Left ventricle myocardium superior (tissue), 1 donor: ENCODE measurements around the gene ROR1. TPM values are rescaled to one million over a fixed set of nuclear protein-coding genes. Genes with fewer than 3 reads are reported as not detected.
A peak's percentile ranks its signal among the peaks of the same experiment; 100 is the strongest.
"Not testable (repeated sequence)": the region's sequence is repeated elsewhere in the genome, so short reads cannot be mapped to it uniquely, and the experiment has no call there.

Experiments used
- ATAC-seq: fragments of 200-7000 bp; cut with Tn5 transposase; one replicate; pipeline ENCODE4 v1.9.1; 2020; ENCODE audit warnings: mild to moderate bottlenecking, moderate library complexity
- DNase-seq: peaks from one replicate; pipeline ENCODE4 v3.0.0-alpha.2; 2020
- intact Hi-C: fragments of 100-400 bp; cut with micrococcal nuclease; formaldehyde crosslinking; loops from one replicate; pipeline ENCODE4 v1.11.0; 2022
- total RNA-seq: library from RNA; stranded (reverse); fragmentation: NEBNext Ultra II Directional; extraction: Animal tissue kit (Norgen Biotek cat#: 25700); gene quantifications from one replicate; pipeline ENCODE4 v1.2.1, GENCODE V29; 2021
- donor health status: DM: no; HTN: yes; CAD: no; lungs with severe emphysema.

The ROR1 gene
- total RNA-seq, 1 donor from 2014 or later = 9.0 TPM

DNA sequence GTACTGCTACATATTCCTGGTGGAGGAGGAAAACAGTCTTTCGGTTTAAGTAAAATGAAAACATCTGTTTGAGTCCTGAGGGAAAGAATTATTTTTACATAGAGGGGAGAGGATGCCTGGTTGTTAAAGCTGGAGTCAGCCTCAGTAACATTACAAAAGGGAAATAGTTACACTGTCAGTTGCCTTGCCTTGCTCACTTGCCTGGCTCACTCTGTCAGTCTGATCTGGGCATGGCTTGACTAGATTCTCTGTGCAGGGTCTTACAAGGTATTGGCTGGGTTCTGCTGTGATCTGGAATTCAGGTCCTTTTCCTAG is 421.2 kb downstream of the ROR1 start:
- intact Hi-C loops = no loop called here
- DNase-seq = no peak
- ATAC-seq = no peak

- ATAC-seq (peak; percentile 90), DNase-seq (peak; percentile 52)
- intact Hi-C loops = no loop called here
Observed at GRCh38 chr1:64196074-64196870, 422.5 kb downstream of the ROR1 start.

GRCh38 chr1:64197076-64197475 is 423.3 kb downstream of the ROR1 start:
- DNase-seq (no peak), ATAC-seq (no peak)
- intact Hi-C loops = no loop called here

- intact Hi-C loops = no loop called here
Observed at GRCh38 chr1:64199154-64199553, 425.3 kb downstream of the ROR1 start.

DNA sequence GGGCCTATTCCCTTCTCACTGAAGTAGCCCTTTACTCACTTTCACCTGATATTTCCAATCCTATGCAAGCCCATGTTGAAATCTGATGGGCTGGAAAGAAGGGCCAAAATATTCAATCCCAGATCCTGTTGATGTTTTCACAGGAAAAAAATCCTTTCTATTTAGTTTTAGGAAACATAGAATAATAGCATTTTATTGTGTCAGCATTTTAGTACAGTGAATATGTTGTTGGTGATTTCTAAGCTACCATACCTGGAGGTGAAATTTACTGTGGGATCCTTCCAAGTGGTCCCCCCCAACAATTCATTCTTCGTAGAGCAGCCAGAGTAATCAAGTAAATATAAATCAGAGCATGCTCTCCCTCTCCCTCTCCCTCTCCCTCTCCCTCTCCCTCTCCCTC is 426.2 kb downstream of the ROR1 start:
- DNase-seq (no peak), ATAC-seq (no peak)
- intact Hi-C loops = no loop called here

More at GRCh38 chr1:64199154-64199553, 425.3 kb downstream of the ROR1 start:
- no peak for ATAC-seq
- no peak for DNase-seq

GRCh38 chr1:64203420-64203819 is 429.6 kb downstream of the ROR1 start, which contains the start of gene UBE2U:
TSS of gene UBE2U (plus strand) at chr1:64203623. CDS start at chr1:64204051, 428 bp downstream.
- intact Hi-C loops = no loop called here
- ATAC-seq (no peak), DNase-seq (no peak)

DNA sequence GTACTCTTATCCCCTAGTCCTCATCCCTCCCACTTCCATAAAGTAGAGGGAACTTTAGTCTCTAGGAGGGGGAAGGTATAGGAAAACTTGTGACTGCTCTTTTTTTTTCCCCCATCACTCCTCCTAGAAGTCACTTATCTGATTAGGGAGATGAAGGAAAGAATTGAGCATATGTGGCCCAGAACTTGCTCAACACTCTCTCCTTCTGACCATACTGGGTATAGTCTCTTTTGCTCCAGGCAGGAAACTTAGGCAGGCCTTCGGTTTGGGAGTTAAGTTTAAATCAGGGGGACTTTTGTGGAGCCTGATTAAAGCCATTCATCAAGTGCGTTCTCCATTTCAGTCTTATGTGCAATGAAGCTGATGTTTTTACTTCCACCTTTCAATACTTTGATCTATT is 435.4 kb downstream of the ROR1 start:
- ATAC-seq = no peak
- intact Hi-C loops = no loop called here
- no peak for DNase-seq

DNA sequence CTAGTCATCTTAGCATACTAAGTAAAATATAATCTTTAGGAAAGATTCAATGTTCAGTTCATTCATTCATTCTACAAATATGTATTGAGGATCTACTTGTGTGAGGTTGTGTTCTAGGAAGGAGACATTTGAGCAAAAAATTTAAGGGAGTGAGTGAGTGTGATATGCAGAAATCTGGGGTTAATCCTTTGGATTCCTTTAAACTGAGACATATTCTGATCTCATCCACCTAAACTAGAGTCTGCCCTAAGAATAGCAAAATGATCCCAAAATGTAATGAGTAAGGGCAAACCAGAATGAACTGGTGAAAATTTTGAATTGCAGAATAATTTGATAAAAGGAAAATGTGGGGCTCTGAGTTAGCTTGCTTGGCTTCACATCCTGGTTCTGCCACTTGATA is 438.2 kb downstream of the ROR1 start:
- intact Hi-C loops = no loop called here
- no peak for ATAC-seq

GRCh38 chr1:64215576-64215975 is 441.8 kb downstream of the ROR1 start:
- DNase-seq (no peak), ATAC-seq (no peak)
- intact Hi-C loops = no loop called here

More for the DNA sequence above, 438.2 kb downstream of the ROR1 start:
- DNase-seq = no peak

- DNase-seq (no peak), ATAC-seq (no peak)
- intact Hi-C loops = no loop called here
Observed at GRCh38 chr1:64220241-64220640, 446.4 kb downstream of the ROR1 start.

GRCh38 chr1:64223329-64224151 is 449.7 kb downstream of the ROR1 start:
- intact Hi-C loops = no loop called here
- ATAC-seq = no peak
- no peak for DNase-seq

DNA sequence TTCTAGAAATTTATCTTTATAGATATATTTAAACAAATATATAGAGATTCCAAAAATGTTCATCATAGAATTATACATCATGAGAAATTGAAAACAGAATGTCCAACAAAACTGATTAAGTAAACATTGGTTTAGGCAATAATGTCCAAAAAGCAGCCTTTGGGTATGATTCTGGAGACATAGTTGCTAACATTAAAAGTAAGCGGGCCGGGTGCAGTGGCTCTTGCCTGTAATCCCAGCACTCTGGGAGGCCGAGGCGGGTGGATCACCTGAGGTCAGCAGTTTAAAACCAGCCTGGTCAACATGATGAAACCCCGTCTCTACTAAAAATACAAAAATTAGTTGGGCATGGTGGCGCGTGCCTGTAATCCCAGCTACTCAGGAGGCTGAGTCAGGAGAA is 450.4 kb downstream of the ROR1 start:
- intact Hi-C loops = not testable (repeated sequence)

GRCh38 chr1:64228167-64228957 is 454.5 kb downstream of the ROR1 start:
- intact Hi-C loops = no loop called here
- ATAC-seq (no peak), DNase-seq (no peak)

More for the DNA sequence above, 450.4 kb downstream of the ROR1 start:
- ATAC-seq, DNase-seq: not testable (repeated sequence)

- intact Hi-C loops = no loop called here
- ATAC-seq (no peak), DNase-seq (no peak)
Observed at GRCh38 chr1:64229307-64229706, 455.5 kb downstream of the ROR1 start.

Other genes starting within 250 kb of the ROR1 start
- 329 TPM for gene PGM1, start 180.6 kb upstream of the ROR1 start, total RNA-seq